Peyer's patch (tissue), 4 donors: ENCODE data around the gene MISP.

ENCODE experiments used
- POLR2A ChIP-seq, 2 donors: fragments of 450-650 bp; IDR thresholded peaks; one replicate each; pipeline ENCODE4 v1.5.1; 2017; ENCODE audit warnings: antibody characterized with exemption in 2 of 2, mild to moderate bottlenecking in 2 of 2, moderate library complexity in 2 of 2
- TF ChIP-seq, protein P1 (sequence below), 6 experiments: fragments of 450-650 bp in 4 of 6; fragments of 200-600 bp in 2 of 6; sonication (generic) in 1 of 6; IDR thresholded peaks; one replicate each; pipeline ENCODE4 v1.5.1; 2017 to 2019; ENCODE audit warnings: antibody characterized with exemption in 6 of 6, mild to moderate bottlenecking in 3 of 6, moderate library complexity in 1 of 6

DNA sequence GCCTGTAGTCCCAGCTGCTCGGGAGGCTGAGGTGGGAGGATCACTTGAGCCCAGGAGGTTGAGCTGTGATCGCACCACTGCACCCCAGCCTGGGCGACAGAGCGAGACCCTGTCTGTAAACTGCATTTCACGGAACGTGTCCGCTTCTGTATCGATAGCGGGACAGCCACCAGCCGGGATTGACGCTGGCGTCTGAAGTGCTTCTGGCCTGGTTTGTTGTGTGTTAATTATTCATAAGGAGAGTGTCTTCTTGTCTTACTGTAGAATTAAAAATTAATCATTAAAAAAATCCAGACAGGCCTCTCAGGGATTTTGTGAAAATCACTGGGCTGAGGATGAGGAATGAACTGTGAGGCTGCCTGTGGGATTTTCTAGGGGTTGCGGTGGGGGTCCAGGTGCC is 16.2 kb upstream of the MISP start:
- TF ChIP-seq, protein P1, sequence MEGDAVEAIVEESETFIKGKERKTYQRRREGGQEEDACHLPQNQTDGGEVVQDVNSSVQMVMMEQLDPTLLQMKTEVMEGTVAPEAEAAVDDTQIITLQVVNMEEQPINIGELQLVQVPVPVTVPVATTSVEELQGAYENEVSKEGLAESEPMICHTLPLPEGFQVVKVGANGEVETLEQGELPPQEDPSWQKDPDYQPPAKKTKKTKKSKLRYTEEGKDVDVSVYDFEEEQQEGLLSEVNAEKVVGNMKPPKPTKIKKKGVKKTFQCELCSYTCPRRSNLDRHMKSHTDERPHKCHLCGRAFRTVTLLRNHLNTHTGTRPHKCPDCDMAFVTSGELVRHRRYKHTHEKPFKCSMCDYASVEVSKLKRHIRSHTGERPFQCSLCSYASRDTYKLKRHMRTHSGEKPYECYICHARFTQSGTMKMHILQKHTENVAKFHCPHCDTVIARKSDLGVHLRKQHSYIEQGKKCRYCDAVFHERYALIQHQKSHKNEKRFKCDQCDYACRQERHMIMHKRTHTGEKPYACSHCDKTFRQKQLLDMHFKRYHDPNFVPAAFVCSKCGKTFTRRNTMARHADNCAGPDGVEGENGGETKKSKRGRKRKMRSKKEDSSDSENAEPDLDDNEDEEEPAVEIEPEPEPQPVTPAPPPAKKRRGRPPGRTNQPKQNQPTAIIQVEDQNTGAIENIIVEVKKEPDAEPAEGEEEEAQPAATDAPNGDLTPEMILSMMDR (IDR thresholded peaks at IDR 0.05) = no peak
- TF ChIP-seq POLR2A (IDR thresholded peaks at IDR 0.05) = no peak
